Forelimb muscle (tissue), 1 donor: ENCODE data around the gene CUL4B. TPM values are rescaled to one million over a fixed set of nuclear protein-coding genes. Genes with fewer than 3 reads are reported as not detected.
"Not testable (repeated sequence)": the region's sequence is repeated elsewhere in the genome, so short reads cannot be mapped to it uniquely, and the experiment has no call there.

Experiments used
- DNase-seq: peaks from one replicate; pipeline ENCODE4 v3.0.0-alpha.2; 2013; ENCODE audit warnings: low read depth
- polyA plus RNA-seq: library from polyadenylated mRNA; unstranded; fragments of 120-200 nt; gene quantifications from one replicate; pipeline ENCODE4 v1.2.1, GENCODE V29; 2013; ENCODE audit not compliant: insufficient read length

CUL4B gene
- polyA plus RNA-seq, 1 donor = 25.6 TPM

DNA sequence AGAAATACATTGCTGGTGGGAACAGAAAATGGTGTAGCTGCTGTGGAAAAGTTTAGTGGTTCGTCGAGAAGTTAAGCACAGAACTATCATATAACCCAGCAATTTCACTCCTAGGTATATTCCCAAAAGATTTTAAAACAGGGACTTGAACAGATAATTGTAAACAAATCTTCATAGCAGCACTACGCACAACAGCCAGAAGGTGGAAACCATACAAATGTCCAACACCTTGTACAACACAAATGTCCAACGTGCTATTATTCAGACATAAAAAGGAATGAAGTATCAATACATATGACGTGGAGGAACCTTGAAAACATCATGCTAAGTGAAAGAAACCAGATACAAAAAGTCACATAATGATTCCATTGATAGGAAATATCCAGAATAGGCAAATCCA lies 37.9 kb downstream of the CUL4B start:
- DNase-seq = no peak

DNA sequence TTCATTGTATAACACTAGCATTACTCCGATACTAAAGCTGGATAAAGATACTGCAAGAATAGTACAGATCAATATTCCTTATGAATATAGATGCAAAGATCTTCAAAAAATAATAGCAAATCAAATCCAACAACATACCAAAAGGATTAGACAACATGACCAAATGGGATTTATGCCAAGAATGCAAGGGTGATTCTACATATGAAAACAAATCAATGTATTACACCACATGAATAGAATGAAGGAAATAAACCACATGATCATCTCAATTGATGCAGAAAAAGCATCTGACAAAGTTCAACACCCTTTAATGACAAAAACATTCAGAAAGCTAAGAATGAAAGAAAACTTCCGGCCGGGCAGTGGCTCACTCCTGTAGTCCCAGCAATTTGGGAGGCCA lies 42.8 kb downstream of the CUL4B start:
- DNase-seq = no peak

DNA sequence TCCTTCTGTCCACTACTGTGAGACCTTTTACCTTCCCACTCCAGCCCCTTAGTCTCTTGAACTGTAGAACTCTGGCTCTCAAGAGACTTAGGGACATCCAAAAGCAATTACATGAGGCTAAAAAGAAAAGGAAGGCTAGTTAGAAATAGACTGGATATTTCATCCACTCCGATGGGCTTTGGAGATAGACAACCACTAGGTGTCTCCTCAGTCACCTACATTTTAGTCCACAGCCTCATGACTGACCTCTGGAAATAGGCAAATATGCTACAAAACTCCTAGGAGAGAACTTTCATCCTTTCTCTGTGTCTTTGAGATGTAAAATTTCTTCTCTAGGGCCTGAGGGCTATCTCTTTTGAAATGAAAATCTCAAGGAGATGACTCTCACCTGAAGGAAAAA lies 46.5 kb downstream of the CUL4B start:
- no peak for DNase-seq

DNA sequence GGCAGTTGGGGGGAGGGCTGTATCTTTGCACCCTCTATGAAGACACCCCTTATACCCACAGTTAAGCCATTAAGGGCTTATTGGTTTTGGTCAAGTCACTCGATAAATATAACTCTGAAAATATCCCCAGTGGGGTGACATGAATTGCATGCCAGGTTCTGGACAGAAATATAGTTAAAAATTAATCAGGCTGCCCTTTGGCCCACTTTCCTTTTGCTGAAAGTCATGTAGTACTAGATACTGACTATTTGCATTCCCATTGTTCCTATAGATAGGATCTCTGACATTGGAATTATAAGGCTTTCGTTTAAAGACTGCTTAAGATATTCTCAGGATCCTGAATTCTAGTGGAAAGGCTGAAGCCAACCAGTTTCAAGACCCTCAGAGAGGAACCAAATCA lies 48.1 kb downstream of the CUL4B start:
- DNase-seq = no peak

DNA sequence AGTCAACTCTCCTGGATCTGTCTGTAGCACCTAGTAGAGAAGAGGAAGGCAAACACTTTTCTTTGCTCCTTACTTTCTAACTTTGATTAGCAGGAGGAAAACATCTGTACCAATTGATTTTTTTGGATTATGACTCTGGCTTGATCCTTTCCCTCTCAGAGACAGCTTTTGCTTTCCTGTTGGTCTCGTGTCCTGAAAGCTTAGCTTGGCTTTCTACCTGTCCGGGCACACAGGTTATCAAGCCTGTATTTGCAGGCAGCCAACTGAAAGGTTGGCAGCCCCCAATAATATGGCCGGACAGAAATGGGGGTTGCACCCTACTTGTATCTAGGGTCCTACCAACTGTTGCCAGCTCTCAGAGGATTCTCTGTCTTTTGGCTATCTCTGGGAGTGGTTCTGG lies 48.5 kb downstream of the CUL4B start:
- no peak for DNase-seq

DNA sequence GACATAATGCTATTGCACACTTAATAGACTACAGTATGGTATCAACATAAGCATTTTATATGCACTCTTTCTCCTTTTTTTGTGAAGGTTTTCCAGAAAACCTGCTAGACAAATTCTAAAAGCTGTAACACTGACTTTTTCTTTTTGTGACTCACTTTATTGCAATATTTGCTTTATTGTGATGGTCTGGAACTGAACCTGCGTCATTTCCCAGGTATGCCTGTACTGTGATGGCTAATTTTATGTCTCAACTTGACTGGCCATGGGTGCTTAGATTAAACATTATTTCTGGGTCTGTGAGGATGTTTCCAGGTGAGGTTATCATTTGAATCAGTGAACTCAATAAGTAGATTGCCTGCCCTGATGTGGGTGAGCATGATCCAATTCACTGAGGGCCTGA lies 56.2 kb downstream of the CUL4B start:
- DNase-seq = no peak

DNA sequence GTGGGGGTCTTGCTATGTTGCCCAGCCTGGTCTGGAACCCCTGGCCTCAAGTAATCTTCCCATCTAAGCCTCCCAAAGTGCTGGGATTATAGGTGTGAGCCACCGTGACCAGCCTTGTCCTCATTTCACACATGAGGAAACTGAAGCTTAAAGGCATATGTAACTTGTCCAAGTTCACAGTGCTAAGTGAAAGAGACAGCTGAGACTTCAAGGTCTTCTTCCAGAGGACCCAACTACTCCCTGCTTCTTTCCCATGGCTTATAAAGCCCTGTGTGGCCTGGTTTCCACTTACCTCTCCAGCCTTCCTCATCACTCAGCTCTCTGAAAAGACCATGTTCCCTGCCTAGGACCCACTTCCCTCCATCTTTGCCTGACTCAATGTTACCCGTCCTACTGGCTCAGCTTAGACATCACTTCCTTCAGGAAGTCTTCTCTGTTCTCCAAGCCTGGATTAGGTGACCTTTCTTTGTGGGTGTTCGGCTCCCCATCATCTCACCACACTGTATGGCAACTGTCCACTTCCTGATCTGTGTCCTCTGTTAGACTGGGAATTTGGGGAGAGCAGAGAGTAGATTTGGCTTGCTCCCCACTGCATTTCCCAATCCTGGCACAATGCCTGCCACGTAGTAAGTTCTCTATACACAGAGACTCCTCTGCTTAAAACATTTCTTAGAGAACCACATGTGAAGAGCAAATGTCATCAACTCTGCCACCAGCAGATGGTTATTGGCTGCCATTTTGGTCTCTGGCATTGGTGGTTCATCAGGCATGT lies 61.3 kb downstream of the CUL4B start:
- no peak for DNase-seq

DNA sequence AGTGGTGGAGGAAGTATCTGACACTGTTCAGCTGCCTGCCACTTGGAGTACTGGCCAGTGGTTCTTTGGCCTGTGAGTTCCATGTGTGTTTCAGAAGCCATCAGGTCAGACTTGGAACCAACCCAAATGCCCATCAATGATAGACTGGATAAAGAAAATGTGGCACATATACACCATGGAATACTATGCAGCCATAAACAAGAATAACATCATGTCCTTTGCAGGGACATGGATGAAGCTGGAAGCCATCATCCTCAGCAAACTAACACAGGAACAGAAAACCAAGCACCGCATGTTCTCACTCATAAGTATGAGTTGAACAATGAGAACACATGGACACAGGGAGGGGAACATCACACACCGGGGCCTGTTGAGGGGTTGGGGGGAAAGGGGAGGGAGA lies 70.6 kb downstream of the CUL4B start:
- DNase-seq = not testable (repeated sequence)

DNA sequence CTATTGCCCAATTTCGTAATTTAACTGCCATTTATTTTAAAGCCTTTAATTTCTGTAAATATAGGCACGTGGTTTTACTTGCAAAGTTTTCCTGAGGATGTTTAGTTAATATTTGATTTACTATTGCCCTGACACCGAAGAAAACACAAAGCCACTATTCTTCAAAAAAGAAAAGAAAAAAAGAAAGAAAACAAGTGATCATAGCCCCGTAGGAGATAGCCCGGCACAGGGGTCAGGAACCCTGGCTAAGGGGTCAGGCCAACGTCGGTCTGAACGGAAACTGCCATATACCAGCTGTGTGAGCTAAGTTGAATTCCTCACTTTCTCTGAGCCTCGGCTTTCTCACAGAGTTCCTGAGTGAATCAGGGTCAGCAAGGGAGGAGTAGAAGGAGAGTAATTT lies 74.0 kb downstream of the CUL4B start:
- no peak for DNase-seq

DNA sequence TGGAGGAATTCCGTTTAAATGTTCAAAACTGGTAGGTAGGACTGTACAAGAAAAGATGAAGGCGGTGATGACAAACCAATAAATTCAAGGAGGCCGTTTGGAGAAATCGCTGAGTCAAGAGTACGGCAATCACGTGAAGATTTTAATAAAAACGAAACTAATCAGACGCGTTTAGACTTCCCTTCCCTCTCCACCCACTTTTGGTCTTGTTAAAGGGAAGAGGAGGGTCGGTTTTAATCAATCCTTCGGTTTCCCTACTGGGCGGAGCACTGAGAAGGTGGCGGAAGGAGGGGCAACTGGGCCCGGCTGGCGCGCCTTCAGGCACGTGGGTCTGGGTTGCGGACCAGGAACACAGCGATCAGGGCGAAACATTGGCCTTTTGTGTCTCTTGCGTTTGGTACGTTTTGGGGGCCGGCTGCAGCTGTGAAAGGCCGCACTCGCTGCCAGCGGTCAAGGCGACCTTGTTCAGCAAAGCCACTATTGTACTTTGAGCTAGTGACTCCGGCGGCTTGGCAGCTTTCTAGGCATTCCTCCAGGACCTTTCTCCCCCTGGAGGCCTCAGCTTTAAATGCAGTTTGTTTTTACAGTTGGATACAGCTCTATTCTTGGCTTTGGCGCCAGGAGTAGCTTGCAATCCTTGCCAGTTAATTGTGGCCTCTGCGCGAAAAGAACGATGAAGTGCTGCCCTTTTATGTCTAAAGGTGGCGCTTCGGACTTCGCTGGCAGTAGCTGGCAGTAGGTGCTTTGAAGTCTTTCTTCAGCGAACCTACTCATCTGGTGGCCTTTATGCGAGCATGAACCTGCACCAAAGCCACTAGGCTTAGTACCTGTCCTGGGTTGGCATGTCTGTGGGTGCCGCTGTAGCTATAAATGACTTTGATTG lies 74.9 kb downstream of the CUL4B start:
- DNase-seq = peak; percentile 47

DNA sequence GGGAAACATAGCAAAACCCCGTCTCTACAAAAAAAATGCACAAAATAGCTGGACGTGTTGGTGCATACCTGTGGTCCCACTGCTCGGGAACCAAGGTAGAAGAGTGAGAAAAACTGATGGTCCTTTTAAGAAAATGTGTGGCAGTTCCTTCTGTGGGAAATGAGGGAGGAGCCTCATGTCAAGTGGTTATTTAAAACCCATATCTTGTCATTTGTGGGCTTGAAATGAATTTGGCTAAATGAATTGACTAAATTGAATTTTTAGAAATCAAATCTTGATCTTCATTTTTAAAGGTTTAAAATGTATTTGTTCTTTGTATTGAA lies 75.5 kb downstream of the CUL4B start:
- no peak for DNase-seq

DNA sequence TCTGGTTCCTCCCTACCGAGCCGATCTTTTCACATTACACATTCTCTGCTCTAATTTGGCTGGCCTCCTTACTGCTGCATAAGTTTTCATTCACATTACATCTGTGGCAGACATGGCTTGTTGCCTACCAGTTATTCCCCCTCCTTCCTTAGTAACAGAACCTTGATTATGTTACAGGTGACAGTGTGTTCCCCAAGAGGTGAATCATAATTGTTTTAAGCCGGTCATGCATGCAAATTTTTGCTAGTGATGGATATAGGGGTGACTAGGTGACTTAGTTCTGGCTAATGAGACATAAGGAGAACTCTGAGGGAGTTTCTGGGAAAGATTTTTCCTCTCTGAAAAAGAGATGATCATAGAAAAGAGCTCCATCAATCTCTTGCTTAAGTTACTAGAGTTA lies 83.3 kb downstream of the CUL4B start:
- DNase-seq = no peak

DNA sequence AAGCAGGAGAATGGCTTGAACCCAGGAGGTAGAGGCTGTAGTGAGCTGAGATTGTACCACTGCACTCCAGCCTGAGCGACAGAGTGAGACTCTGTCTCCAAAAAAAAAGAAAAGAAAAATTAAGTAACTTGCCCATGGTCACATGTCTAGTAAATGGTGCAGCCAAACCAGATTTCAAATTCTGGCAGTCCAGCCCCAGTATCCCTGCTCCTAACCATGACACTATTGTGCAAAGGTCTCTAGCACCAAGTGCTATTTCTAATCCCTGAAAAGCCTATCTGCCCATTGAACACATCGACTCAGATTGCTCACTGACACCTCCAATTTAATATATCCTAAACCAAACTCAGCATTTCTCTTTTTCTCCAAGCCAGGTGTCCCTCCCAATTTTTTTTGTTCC lies 84.0 kb downstream of the CUL4B start:
- no peak for DNase-seq

DNA sequence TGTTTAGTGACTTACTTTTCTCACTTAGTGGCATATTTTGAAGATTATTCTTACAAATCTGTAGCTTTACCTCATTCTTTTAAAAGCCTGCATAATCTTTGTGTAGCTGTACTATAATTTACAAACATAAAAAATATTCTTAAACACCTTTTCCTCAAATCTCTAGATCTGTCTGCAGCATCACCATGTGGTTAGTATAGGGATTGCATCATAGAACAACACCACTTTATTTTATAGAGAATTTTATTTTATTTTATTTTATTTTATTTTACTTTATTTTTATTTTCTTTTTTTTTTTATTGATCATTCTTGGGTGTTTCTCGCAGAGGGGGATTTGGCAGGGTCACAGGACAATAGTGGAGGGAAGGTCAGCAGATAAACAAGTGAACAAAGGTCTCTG lies 85.3 kb downstream of the CUL4B start:
- DNase-seq = not testable (repeated sequence)

Other genes starting within 250 kb of the CUL4B start
- gene TMEM255A, start 249.5 kb downstream of the CUL4B start, polyA plus RNA-seq = 9.3 TPM
- 325 TPM for gene ATP1B4, start 198.9 kb downstream of the CUL4B start, polyA plus RNA-seq
- 131 TPM for gene LAMP2, start 91.7 kb downstream of the CUL4B start, polyA plus RNA-seq
- 36.6 TPM for gene MCTS1, start 43.1 kb upstream of the CUL4B start, polyA plus RNA-seq
- gene C1GALT1C1, start 69.1 kb upstream of the CUL4B start, polyA plus RNA-seq = 12.7 TPM